K562 (cell line): ENCODE results near the gene LMAN2. TPM values are rescaled to one million over a fixed set of nuclear protein-coding genes. Genes with fewer than 3 reads are reported as not detected.
A peak's percentile ranks its signal among the peaks of the same experiment; 100 is the strongest.

Experiments
- MXI1 ChIP-seq: IDR thresholded peaks from 2 replicates; pipeline ENCODE4 v1.6.1; 2011; ENCODE audit warnings: low read depth, mild to moderate bottlenecking, improper control_type of control experiment, low read length
- MYNN ChIP-seq, 2 experiments: sonication (generic); formaldehyde crosslinking in 1 of 2; IDR thresholded peaks; 2 replicates each; pipeline versions ENCODE4 v1.5.0 to v1.6.1; 2016 to 2020; ENCODE audit warnings: antibody characterized with exemption in 1 of 2, missing genetic modification reagents in 1 of 2
- NFIC ChIP-seq: fragments of 450-650 bp; IDR thresholded peaks from 2 replicates; pipeline ENCODE4 v1.6.1; 2017; ENCODE audit warnings: mild to moderate bottlenecking, inconsistent platforms
- NRF1 ChIP-seq, 2 experiments: fragments of 450-650 bp; IDR thresholded peaks in 1 of 2; conservative IDR thresholded peaks in 1 of 2; 2 replicates each; pipeline ENCODE4 v1.6.1; 2014; ENCODE audit warnings: mild to moderate bottlenecking in 2 of 2
- PHB2 ChIP-seq: fragments of 450-650 bp; IDR thresholded peaks from 2 replicates; pipeline ENCODE4 v1.6.1; 2017; ENCODE audit warnings: low read depth
- SIRT6 ChIP-seq: IDR thresholded peaks from one replicate; pipeline ENCODE4 v1.6.1; 2012; ENCODE audit warnings: low read depth, mild to moderate bottlenecking, control low read depth, inconsistent platforms, low read length, moderate library complexity
- SMAD4 ChIP-seq: fragments of 250-450 bp; sonication (Bioruptor Pico); conservative IDR thresholded peaks from 2 replicates; pipeline ENCODE4 v1.8.0; 2021; ENCODE audit warnings: inconsistent platforms, mild to moderate bottlenecking, moderate library complexity
- ZNF408 ChIP-seq: fragments of 250-450 bp; sonication (Bioruptor Pico); IDR thresholded peaks from 2 replicates; pipeline ENCODE4 v1.4.0; 2020; ENCODE audit warnings: low read depth, mild to moderate bottlenecking, moderate library complexity
- ZNF79 ChIP-seq: fragments of 250-450 bp; sonication (Bioruptor Pico); IDR thresholded peaks from 2 replicates; pipeline ENCODE4 v1.4.0; 2020; ENCODE audit warnings: low read depth, mild to moderate bottlenecking, moderate library complexity
- polyA plus RNA-seq, 8 experiments: library from polyadenylated mRNA; depleted of rRNA in 4 of 8; stranded (reverse) in 5 of 8; unstranded in 3 of 8; fragments of >200 nt; fragmentation: Nextera tagmentation in 2 of 8; fragmentation: Illumina TruSeq in 1 of 8; extraction: Ambion mirVana in 2 of 8; extraction: Trizol in 1 of 8; gene quantifications; 2 replicates each; pipeline versions ENCODE4 v1.2.1 to v1.2.3, GENCODE V29; 2011 to 2014; ENCODE audit warnings: inconsistent platforms in 1 of 8, missing spikeins in 1 of 8
- total RNA-seq, 7 experiments: library from RNA; depleted of rRNA in 6 of 7; stranded (reverse); fragments of >200 nt in 6 of 7; fragmentation: Illumina TruSeq in 2 of 7; extraction: Trizol in 2 of 7; gene quantifications; 2 replicates each; pipeline versions ENCODE4 v1.2.1 to v1.2.3, GENCODE V29; 2011 to 2021; ENCODE audit warnings: low replicate concordance in 1 of 7
- TF ChIP-seq, protein P1 (sequence below): fragments of 250-450 bp; sonication (Bioruptor Pico); IDR thresholded peaks from 2 replicates; pipeline ENCODE4 v1.6.1; 2021; ENCODE audit warnings: mild to moderate bottlenecking
- TF ChIP-seq, protein P2 (sequence below): fragments of 200-800 bp; sonication (Bioruptor generic); IDR thresholded peaks from 2 replicates; pipeline ENCODE4 v1.6.1; 2016; ENCODE audit warnings: missing genetic modification characterization, missing compliant biosample characterization
- TF ChIP-seq, protein P3 (sequence below): fragments of 450-650 bp; IDR thresholded peaks from 2 replicates; pipeline ENCODE4 v1.6.1; 2016; ENCODE audit warnings: mild to moderate bottlenecking
- TF ChIP-seq, protein P4 (sequence below): IDR thresholded peaks from 2 replicates; pipeline ENCODE4 v1.6.1; 2012; ENCODE audit warnings: low read depth, low read length, improper control_type of control experiment, borderline replicate concordance
- TF ChIP-seq, protein P5 (sequence below), 2 experiments: fragments of 450-650 bp in 1 of 2; sonication (generic) in 1 of 2; formaldehyde crosslinking in 1 of 2; IDR thresholded peaks in 1 of 2; conservative IDR thresholded peaks in 1 of 2; 2 replicates each; pipeline versions ENCODE4 v1.6.1 to v1.8.1; 2016 to 2023; ENCODE audit warnings: mild to moderate bottlenecking in 2 of 2, moderate library complexity in 2 of 2, inconsistent platforms in 1 of 2, missing genetic modification reagents in 1 of 2

The LMAN2 gene
- total and polyA plus RNA-seq, 9 of the 15 experiments (the other 6 are each of a cell fraction or from before 2014, with no cell fraction given): 2.7 to 254 (median 136) TPM

DNA sequence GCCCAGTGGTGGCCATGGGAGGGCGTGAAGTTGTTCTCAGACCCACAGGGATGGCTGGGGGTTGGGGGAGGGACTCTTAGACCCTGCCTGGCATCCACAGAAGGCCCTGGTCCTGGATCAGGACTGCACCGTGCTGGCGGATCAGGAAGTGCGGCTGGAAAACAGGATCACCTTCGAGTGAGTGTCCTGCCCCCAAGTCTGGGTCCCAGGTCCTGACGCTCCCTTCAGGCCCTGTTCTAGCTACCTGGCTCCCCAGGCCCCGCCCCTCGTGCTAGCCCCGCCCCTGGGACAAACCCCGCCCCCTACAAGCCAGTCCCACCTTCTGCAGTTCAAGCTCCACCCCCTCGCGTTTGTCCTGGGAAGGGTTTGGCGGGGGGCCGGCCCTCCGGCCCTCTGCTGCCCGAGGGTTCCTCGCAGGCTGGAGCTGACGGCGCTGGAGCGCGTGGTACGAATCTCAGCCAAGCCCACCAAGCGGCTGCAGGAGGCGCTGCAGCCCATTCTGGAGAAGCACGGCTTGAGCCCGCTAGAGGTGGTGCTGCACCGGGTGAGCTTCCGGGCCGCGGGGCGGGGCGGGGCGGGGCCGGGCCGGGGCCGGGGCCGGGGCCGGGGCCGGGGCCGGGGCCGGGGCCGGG is 19.1 kb upstream of the LMAN2 start (continued):
- TF ChIP-seq PHB2 (no peak), SIRT6 (no peak), ZNF79 (CRISPR knock-in tag) (no peak), NRF1 (conservative IDR thresholded peaks at IDR 0.05 in 1 of 2, IDR thresholded peaks at IDR 0.05 in 1 of 2) (peak in 1 of 2 experiments; percentile 39; a peak in 1 of 4 replicates), NFIC (peak; percentile 30; the same call in 1 of the 2 replicates), SMAD4 (CRISPR knock-in tag) (peak; percentile 45; the same call in 1 of the 2 replicates), MYNN (IDR thresholded peaks at IDR 0.05) (peak; percentile 62; the same call in 1 of the 2 replicates), MYNN (CRISPR knock-in tag; IDR thresholded peaks at IDR 0.05) (no peak), ZNF408 (CRISPR knock-in tag) (no peak), MXI1 (peak; percentile 57; the same call in 1 of the 2 replicates)
- TF ChIP-seq, protein P1, sequence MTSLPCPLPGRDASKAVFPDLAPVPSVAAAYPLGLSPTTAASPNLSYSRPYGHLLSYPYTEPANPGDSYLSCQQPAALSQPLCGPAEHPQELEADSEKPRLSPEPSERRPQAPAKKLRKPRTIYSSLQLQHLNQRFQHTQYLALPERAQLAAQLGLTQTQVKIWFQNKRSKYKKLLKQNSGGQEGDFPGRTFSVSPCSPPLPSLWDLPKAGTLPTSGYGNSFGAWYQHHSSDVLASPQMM (CRISPR knock-in tag): no peak
- TF ChIP-seq, protein P2, sequence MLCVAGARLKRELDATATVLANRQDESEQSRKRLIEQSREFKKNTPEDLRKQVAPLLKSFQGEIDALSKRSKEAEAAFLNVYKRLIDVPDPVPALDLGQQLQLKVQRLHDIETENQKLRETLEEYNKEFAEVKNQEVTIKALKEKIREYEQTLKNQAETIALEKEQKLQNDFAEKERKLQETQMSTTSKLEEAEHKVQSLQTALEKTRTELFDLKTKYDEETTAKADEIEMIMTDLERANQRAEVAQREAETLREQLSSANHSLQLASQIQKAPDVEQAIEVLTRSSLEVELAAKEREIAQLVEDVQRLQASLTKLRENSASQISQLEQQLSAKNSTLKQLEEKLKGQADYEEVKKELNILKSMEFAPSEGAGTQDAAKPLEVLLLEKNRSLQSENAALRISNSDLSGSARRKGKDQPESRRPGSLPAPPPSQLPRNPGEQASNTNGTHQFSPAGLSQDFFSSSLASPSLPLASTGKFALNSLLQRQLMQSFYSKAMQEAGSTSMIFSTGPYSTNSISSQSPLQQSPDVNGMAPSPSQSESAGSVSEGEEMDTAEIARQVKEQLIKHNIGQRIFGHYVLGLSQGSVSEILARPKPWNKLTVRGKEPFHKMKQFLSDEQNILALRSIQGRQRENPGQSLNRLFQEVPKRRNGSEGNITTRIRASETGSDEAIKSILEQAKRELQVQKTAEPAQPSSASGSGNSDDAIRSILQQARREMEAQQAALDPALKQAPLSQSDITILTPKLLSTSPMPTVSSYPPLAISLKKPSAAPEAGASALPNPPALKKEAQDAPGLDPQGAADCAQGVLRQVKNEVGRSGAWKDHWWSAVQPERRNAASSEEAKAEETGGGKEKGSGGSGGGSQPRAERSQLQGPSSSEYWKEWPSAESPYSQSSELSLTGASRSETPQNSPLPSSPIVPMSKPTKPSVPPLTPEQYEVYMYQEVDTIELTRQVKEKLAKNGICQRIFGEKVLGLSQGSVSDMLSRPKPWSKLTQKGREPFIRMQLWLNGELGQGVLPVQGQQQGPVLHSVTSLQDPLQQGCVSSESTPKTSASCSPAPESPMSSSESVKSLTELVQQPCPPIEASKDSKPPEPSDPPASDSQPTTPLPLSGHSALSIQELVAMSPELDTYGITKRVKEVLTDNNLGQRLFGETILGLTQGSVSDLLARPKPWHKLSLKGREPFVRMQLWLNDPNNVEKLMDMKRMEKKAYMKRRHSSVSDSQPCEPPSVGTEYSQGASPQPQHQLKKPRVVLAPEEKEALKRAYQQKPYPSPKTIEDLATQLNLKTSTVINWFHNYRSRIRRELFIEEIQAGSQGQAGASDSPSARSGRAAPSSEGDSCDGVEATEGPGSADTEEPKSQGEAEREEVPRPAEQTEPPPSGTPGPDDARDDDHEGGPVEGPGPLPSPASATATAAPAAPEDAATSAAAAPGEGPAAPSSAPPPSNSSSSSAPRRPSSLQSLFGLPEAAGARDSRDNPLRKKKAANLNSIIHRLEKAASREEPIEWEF (CRISPR knock-in tag): no peak
- TF ChIP-seq, protein P3, sequence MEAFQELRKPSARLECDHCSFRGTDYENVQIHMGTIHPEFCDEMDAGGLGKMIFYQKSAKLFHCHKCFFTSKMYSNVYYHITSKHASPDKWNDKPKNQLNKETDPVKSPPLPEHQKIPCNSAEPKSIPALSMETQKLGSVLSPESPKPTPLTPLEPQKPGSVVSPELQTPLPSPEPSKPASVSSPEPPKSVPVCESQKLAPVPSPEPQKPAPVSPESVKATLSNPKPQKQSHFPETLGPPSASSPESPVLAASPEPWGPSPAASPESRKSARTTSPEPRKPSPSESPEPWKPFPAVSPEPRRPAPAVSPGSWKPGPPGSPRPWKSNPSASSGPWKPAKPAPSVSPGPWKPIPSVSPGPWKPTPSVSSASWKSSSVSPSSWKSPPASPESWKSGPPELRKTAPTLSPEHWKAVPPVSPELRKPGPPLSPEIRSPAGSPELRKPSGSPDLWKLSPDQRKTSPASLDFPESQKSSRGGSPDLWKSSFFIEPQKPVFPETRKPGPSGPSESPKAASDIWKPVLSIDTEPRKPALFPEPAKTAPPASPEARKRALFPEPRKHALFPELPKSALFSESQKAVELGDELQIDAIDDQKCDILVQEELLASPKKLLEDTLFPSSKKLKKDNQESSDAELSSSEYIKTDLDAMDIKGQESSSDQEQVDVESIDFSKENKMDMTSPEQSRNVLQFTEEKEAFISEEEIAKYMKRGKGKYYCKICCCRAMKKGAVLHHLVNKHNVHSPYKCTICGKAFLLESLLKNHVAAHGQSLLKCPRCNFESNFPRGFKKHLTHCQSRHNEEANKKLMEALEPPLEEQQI: no peak
- TF ChIP-seq, protein P4, sequence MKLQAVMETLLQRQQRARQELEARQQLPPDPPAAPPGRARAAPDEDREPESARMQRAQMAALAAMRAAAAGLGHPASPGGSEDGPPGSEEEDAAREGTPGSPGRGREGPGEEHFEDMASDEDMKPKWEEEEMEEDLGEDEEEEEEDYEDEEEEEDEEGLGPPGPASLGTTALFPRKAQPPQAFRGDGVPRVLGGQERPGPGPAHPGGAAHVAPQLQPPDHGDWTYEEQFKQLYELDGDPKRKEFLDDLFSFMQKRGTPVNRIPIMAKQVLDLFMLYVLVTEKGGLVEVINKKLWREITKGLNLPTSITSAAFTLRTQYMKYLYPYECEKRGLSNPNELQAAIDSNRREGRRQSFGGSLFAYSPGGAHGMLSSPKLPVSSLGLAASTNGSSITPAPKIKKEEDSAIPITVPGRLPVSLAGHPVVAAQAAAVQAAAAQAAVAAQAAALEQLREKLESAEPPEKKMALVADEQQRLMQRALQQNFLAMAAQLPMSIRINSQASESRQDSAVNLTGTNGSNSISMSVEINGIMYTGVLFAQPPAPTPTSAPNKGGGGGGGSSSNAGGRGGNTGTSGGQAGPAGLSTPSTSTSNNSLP: no peak
- TF ChIP-seq, protein P5, sequence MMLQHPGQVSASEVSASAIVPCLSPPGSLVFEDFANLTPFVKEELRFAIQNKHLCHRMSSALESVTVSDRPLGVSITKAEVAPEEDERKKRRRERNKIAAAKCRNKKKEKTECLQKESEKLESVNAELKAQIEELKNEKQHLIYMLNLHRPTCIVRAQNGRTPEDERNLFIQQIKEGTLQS (IDR thresholded peaks at IDR 0.05): no peak
- TF ChIP-seq, protein P5 (CRISPR knock-in tag; conservative IDR thresholded peaks at IDR 0.05): no peak
